Measurements from ENCODE around the gene ALPI. TPM values are rescaled to one million over a fixed set of nuclear protein-coding genes. Genes with fewer than 3 reads are reported as not detected.

The ALPI gene
- total RNA-seq, 5 donors from 2014 or later (not counting 1 experiment from before 2014, with no cell fraction given) = not detected

GRCh38 chr2:232466221-232466620 lies 10.3 kb downstream of the ALPI start:
- DNase-seq = no peak
- no peak overlapping the region for H3K4me3 ChIP-seq (ENCODE audit: control insufficient read depth in 1 of 2, extremely low read depth in 1 of 2, low read length in 1 of 2)
- H3K9me3 ChIP-seq = no peaks in the 10 kb centered on the region
- Mint-ChIP-seq H3K9me3 (no peaks in the 10 kb centered on the region), H3K4me3 (no peak overlapping the region), H3K4me1 (no peaks in the 10 kb centered on the region), H3K27me3 (peaks cover 8 to 14% of the 10 kb centered on the region in 2 donors), H3K36me3 (no peaks in the 10 kb centered on the region), H3K27ac (no peak overlapping the region)
- ChIA-PET CTCF (no interaction called here), POLR2A (no interaction called here)
- no peaks in the 10 kb centered on the region for H3K36me3 ChIP-seq (ENCODE audit: control insufficient read depth in 2 of 2, extremely low read depth in 1 of 2, insufficient read depth in 1 of 2, low read length in 1 of 2)
- peaks cover 4 to 10% of the 10 kb centered on the region in 2 experiments for H3K27me3 ChIP-seq (replicated peaks in 1 of 2; ENCODE audit: control insufficient read depth in 2 of 2, extremely low read depth in 1 of 2, insufficient read depth in 2 of 2, low read length in 1 of 2)
- H3K27ac ChIP-seq (ENCODE audit: low read length) = no peak overlapping the region
- no peak for ATAC-seq (replicated peaks in 1 of 4)
- H3K4me1 ChIP-seq (ENCODE audit: control insufficient read depth in 1 of 2, extremely low read depth in 1 of 2, insufficient read depth in 2 of 2, low read length in 2 of 2) = no peaks in the 10 kb centered on the region
- WGBS (ENCODE audit: insufficient coverage) = 100% methylated on average over 1 of the region's 7 CpGs

- H3K4me1 Mint-ChIP-seq = no peaks in the 10 kb centered on the region
- Histone ChIP-seq H3K36me3 (ENCODE audit: control insufficient read depth in 2 of 2, extremely low read depth in 1 of 2, insufficient read depth in 1 of 2, low read length in 1 of 2) (no peaks in the 10 kb centered on the region), H3K9me3 (no peaks in the 10 kb centered on the region), H3K4me1 (ENCODE audit: control insufficient read depth in 1 of 2, extremely low read depth in 1 of 2, insufficient read depth in 2 of 2, low read length in 2 of 2) (no peaks in the 10 kb centered on the region), H3K27me3 (replicated peaks in 1 of 2; ENCODE audit: control insufficient read depth in 2 of 2, extremely low read depth in 1 of 2, insufficient read depth in 2 of 2, low read length in 1 of 2) (peaks cover 4 to 31% of the 10 kb centered on the region in 2 experiments), H3K4me3 (ENCODE audit: control insufficient read depth in 1 of 2, extremely low read depth in 1 of 2, low read length in 1 of 2) (no peak overlapping the region), H3K27ac (ENCODE audit: low read length) (no peak overlapping the region)
- WGBS (ENCODE audit: insufficient coverage) = 60% methylated on average over 6 of the region's 6 CpGs
- H3K36me3 Mint-ChIP-seq = peaks cover 5% of the 10 kb centered on the region
- H3K27me3 Mint-ChIP-seq = peaks cover 33 to 45% of the 10 kb centered on the region in 2 donors
- H3K9me3 Mint-ChIP-seq = peaks cover 13 to 19% (median 14%) of the 10 kb centered on the region in 3 donors
- no peak overlapping the region for H3K27ac Mint-ChIP-seq
- ATAC-seq (replicated peaks in 1 of 4) (no peak), DNase-seq (no peak)
- POLR2A ChIA-PET = no interaction called here
- CTCF ChIA-PET = no interaction called here
- no peak overlapping the region for H3K4me3 Mint-ChIP-seq
These were observed 17.5 kb downstream of the ALPI start for GRCh38 chr2:232473467-232473890.

DNA sequence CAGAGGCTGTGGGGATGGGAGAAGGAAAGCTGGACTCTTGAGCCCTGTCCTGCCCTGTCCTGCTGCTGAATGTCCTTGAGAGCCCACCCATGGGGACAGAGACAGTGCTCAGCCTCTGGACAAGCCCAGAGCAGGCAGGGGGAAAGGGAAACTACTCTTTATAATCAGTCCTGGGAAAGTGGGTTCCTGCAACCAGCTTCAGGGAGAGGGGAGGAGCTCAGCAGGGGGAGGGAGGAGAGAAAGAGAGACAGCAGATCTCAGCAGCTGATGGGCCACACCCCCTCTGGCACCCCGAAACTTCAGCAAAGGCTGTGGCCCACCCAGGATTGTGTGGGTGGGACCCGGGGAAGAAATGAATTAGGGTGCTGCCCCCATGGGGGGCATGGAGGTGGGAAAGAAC lies 20.1 kb downstream of the ALPI start:
- Histone ChIP-seq H3K9me3 (no peaks in the 10 kb centered on the region), H3K4me1 (ENCODE audit: control insufficient read depth in 1 of 2, extremely low read depth in 1 of 2, insufficient read depth in 2 of 2, low read length in 2 of 2) (no peaks in the 10 kb centered on the region), H3K36me3 (ENCODE audit: control insufficient read depth in 2 of 2, extremely low read depth in 1 of 2, insufficient read depth in 1 of 2, low read length in 1 of 2) (no peaks in the 10 kb centered on the region), H3K27me3 (replicated peaks in 1 of 2; ENCODE audit: control insufficient read depth in 2 of 2, extremely low read depth in 1 of 2, insufficient read depth in 2 of 2, low read length in 1 of 2) (peaks cover 0 to 42% of the 10 kb centered on the region in 2 experiments), H3K27ac (ENCODE audit: low read length) (no peak overlapping the region), H3K4me3 (ENCODE audit: control insufficient read depth in 1 of 2, extremely low read depth in 1 of 2, low read length in 1 of 2) (no peak overlapping the region)
- no peak overlapping the region for H3K27ac Mint-ChIP-seq
- no peaks in the 10 kb centered on the region for H3K4me1 Mint-ChIP-seq
- no peak overlapping the region for H3K4me3 Mint-ChIP-seq
- no peak for ATAC-seq (replicated peaks in 1 of 4)
- POLR2A ChIA-PET = no interaction called here
- H3K9me3 Mint-ChIP-seq = peaks cover 13 to 19% (median 14%) of the 10 kb centered on the region in 3 donors
- H3K27me3 Mint-ChIP-seq = peaks cover 30 to 35% of the 10 kb centered on the region in 2 donors
- H3K36me3 Mint-ChIP-seq = peaks cover 5% of the 10 kb centered on the region
- no peak for DNase-seq
- CTCF ChIA-PET = interaction anchor here (0.6 kb wide), 2 partner anchors 42 to 189 kb away, joined by 3 to 5 read pairs; no protein-coding TSS in a partner anchor
- WGBS (ENCODE audit: insufficient coverage) = no CpG with 5 or more reads among the region's 2 CpGs

DNA sequence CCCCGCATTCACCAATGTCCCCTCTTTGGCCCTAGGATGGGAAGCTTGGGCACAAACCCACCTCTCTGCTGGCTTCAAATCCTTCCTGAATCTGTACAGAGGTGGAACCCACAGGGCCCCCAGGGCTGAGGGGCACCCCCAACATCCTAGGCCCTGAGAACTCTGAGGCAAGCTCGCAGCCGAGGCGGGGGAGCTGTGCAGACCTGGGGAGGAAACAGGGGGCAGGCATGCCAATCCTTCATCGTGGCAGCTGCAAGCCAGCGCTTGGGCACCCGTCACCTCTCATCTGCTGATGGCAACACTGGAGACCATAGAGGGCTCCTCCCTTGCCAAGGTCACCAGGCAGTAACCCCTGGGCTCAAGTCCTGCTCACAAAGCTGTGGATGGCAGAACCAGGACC lies 20.8 kb downstream of the ALPI start:
- H3K27me3 Mint-ChIP-seq = peaks cover 24 to 35% of the 10 kb centered on the region in 2 donors
- H3K9me3 ChIP-seq = no peaks in the 10 kb centered on the region
- H3K4me3 ChIP-seq (ENCODE audit: control insufficient read depth in 1 of 2, extremely low read depth in 1 of 2, low read length in 1 of 2) = no peak overlapping the region
- no peaks in the 10 kb centered on the region for H3K36me3 ChIP-seq (ENCODE audit: control insufficient read depth in 2 of 2, extremely low read depth in 1 of 2, insufficient read depth in 1 of 2, low read length in 1 of 2)
- ChIA-PET POLR2A (no interaction called here), CTCF (no interaction called here)
- H3K4me1 ChIP-seq (ENCODE audit: control insufficient read depth in 1 of 2, extremely low read depth in 1 of 2, insufficient read depth in 2 of 2, low read length in 2 of 2) = no peaks in the 10 kb centered on the region
- peaks cover 10 to 14% (median 12%) of the 10 kb centered on the region in 3 donors for H3K9me3 Mint-ChIP-seq
- WGBS (ENCODE audit: insufficient coverage) = 84% methylated on average over 7 of the region's 7 CpGs
- no peak overlapping the region for H3K4me3 Mint-ChIP-seq
- ATAC-seq (replicated peaks in 1 of 4) (no peak), DNase-seq (no peak)
- H3K27ac Mint-ChIP-seq = no peak overlapping the region
- H3K36me3 Mint-ChIP-seq = peaks cover 5% of the 10 kb centered on the region
- H3K4me1 Mint-ChIP-seq = no peaks in the 10 kb centered on the region
- H3K27me3 ChIP-seq (replicated peaks in 1 of 2; ENCODE audit: control insufficient read depth in 2 of 2, extremely low read depth in 1 of 2, insufficient read depth in 2 of 2, low read length in 1 of 2) = peaks cover 0 to 45% of the 10 kb centered on the region in 2 experiments
- no peak overlapping the region for H3K27ac ChIP-seq (ENCODE audit: low read length)

DNA sequence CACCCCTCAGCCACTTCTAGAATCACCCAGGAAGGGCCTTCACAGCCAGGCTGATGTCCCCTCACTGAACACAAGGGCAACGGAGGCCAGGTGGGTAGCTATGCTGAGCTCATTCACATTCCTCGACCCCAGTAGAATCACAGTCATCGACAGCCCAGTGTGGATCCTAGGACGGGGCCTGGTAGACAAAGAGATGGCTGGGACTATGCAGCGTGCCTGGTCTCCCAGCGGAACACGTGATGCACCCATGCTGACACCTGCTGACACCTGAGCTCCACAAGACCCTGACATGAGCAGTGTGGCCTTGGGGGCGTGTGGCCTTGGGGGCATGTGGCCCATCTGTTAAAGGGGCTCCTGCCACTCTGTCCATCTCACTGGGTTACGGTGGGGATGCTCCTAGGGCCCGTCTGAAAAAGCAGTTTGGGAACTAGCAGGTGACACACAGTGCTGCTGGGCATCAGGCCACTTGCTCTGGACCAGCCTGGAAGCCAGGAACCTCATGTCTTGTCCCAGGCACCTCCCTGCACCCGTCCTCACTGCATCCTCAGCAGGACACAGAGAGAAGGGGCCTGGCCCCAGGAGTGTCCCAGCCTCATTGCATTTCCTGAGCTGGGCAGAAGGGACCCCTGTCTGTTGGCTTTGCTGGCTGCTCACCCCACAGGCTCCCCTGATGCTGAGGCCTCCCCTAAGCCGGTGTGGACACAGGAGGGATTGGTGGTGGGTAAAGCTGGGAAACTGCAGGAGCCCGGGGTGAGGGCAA lies 22.0 kb downstream of the ALPI start:
- Histone ChIP-seq H3K4me1 (ENCODE audit: control insufficient read depth in 1 of 2, extremely low read depth in 1 of 2, insufficient read depth in 2 of 2, low read length in 2 of 2) (no peaks in the 10 kb centered on the region), H3K4me3 (ENCODE audit: control insufficient read depth in 1 of 2, extremely low read depth in 1 of 2, low read length in 1 of 2) (no peak overlapping the region), H3K27me3 (replicated peaks in 1 of 2; ENCODE audit: control insufficient read depth in 2 of 2, extremely low read depth in 1 of 2, insufficient read depth in 2 of 2, low read length in 1 of 2) (peaks cover 0 to 45% of the 10 kb centered on the region in 2 experiments), H3K36me3 (ENCODE audit: control insufficient read depth in 2 of 2, extremely low read depth in 1 of 2, insufficient read depth in 1 of 2, low read length in 1 of 2) (no peaks in the 10 kb centered on the region), H3K27ac (ENCODE audit: low read length) (no peak overlapping the region), H3K9me3 (no peaks in the 10 kb centered on the region)
- DNase-seq (no peak), ATAC-seq (replicated peaks in 1 of 4) (peak in 2 of 4 experiments; percentile 19 to 26)
- ChIA-PET POLR2A (no interaction called here), CTCF (no interaction called here)
- Mint-ChIP-seq H3K36me3 (no peaks in the 10 kb centered on the region), H3K4me3 (no peak overlapping the region), H3K27ac (no peak overlapping the region), H3K9me3 (peaks cover under 1 to 3% (median 2%) of the 10 kb centered on the region in 3 donors), H3K27me3 (peaks cover 17 to 28% of the 10 kb centered on the region in 2 donors), H3K4me1 (no peaks in the 10 kb centered on the region)
- WGBS (ENCODE audit: insufficient coverage) = 76% methylated on average over 12 of the region's 13 CpGs

GRCh38 chr2:232478571-232479340 lies 22.8 kb downstream of the ALPI start:
- Mint-ChIP-seq H3K36me3 (no peaks in the 10 kb centered on the region), H3K4me3 (no peak overlapping the region), H3K4me1 (no peaks in the 10 kb centered on the region), H3K9me3 (no peaks in the 10 kb centered on the region), H3K27me3 (peaks cover 14 to 29% of the 10 kb centered on the region in 2 donors), H3K27ac (no peak overlapping the region)
- WGBS (ENCODE audit: insufficient coverage) = 77% methylated on average over 16 of the region's 19 CpGs
- ATAC-seq (replicated peaks in 1 of 4) (no peak), DNase-seq (no peak)
- ChIA-PET CTCF (no interaction called here), POLR2A (no interaction called here)
- Histone ChIP-seq H3K4me3 (ENCODE audit: control insufficient read depth in 1 of 2, extremely low read depth in 1 of 2, low read length in 1 of 2) (no peak overlapping the region), H3K9me3 (no peaks in the 10 kb centered on the region), H3K27me3 (replicated peaks in 1 of 2; ENCODE audit: control insufficient read depth in 2 of 2, extremely low read depth in 1 of 2, insufficient read depth in 2 of 2, low read length in 1 of 2) (peaks cover 0 to 47% of the 10 kb centered on the region in 2 experiments), H3K36me3 (ENCODE audit: control insufficient read depth in 2 of 2, extremely low read depth in 1 of 2, insufficient read depth in 1 of 2, low read length in 1 of 2) (no peaks in the 10 kb centered on the region), H3K4me1 (ENCODE audit: control insufficient read depth in 1 of 2, extremely low read depth in 1 of 2, insufficient read depth in 2 of 2, low read length in 2 of 2) (no peaks in the 10 kb centered on the region), H3K27ac (ENCODE audit: low read length) (no peak overlapping the region)
